HEK293T (cell line): Measurements from ENCODE around the gene FNDC5.

Experiments used
- CTCF ChIA-PET: fragments of 350-600 bp; formaldehyde crosslinking; extraction: SDS; loops from one replicate; lab custom pipeline; 2021; ENCODE audit warnings: antibody characterized with exemption, inconsistent platforms; lab: Yijun Ruan, JAX
- POLR2A ChIA-PET: fragments of 350-600 bp; formaldehyde crosslinking; extraction: SDS; loops from one replicate; lab custom pipeline; 2020; ENCODE audit warnings: antibody characterized with exemption, inconsistent platforms; lab: Yijun Ruan, JAX
- DNase-seq: peaks from one replicate; pipeline ENCODE4 v3.0.0; 2012; ENCODE audit warnings: mixed read lengths; ENCODE audit errors: extremely low spot score
- ARNT ChIP-seq: fragments of 450-650 bp; IDR thresholded peaks from 2 replicates; pipeline ENCODE4 v1.6.1; 2017; ENCODE audit warnings: mild to moderate bottlenecking
- FOXK2 ChIP-seq: fragments of 450-650 bp; IDR thresholded peaks from 2 replicates; pipeline ENCODE4 v1.6.1; 2016; ENCODE audit warnings: mild to moderate bottlenecking
- ZNF384 ChIP-seq: fragments of 450-650 bp; IDR thresholded peaks from 2 replicates; pipeline ENCODE4 v1.6.1; 2016

Gene FNDC5

GRCh38 chr1:32813941-32814739 is 56.6 kb downstream of the FNDC5 start:
- no peak for TF ChIP-seq FOXK2
- TF ChIP-seq ARNT: no peak
- 0 out of 2 replicates have a peak, but pooled peaks have one; percentile 14 for TF ChIP-seq ZNF384
- ChIA-PET CTCF (no interaction called here), POLR2A (no interaction called here)
- no peak for DNase-seq
